ENCODE data around the gene RHBDD1.

RHBDD1 gene

DNA sequence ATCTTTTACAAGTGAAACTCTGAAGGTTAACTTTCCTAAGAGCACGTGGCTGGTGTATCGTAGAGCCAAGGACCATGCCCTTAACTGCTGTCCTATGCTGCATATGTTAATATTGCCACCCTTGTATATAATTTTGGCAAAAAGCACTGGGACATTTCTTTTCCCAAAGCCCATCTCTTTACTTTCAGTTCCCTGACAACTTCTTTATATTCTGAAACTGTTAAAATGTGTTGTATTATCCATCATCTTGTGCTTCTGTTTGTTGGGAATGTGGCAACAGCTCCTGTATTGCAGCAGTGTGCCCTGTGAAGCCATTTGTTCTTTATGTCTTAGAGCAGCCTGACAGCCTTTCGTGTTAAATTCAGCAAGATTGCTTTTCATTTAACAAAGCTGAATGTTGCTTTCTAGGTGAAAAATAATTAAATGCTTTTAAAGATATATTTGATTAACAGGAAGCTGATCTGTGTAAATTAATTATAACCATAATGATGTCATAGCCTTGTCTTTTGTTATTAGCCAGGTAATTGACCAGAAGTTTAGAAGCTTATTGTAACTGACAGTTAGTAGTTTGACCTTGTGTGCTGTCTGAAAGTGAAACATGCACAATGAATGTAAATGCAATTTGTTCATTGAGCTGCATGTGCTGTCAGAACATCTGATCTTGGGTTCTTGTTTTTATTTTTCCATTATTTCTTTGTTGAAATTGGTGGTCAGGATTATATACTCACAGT lies 9.7 kb downstream of the RHBDD1 start:
- no peaks in the 10 kb centered on the region for H4K20me1 ChIP-seq (ENCODE audit: control insufficient read depth, insufficient read depth, low read depth, low read length)
- H3K9me2 ChIP-seq (replicated peaks; ENCODE audit: control insufficient read depth, low read length) = no peaks in the 10 kb centered on the region
- no peak for TF ChIP-seq EZH2phosphoT487 (IDR thresholded peaks at IDR 0.05; ENCODE audit: borderline replicate concordance, low read length)
- TF ChIP-seq, protein P1, sequence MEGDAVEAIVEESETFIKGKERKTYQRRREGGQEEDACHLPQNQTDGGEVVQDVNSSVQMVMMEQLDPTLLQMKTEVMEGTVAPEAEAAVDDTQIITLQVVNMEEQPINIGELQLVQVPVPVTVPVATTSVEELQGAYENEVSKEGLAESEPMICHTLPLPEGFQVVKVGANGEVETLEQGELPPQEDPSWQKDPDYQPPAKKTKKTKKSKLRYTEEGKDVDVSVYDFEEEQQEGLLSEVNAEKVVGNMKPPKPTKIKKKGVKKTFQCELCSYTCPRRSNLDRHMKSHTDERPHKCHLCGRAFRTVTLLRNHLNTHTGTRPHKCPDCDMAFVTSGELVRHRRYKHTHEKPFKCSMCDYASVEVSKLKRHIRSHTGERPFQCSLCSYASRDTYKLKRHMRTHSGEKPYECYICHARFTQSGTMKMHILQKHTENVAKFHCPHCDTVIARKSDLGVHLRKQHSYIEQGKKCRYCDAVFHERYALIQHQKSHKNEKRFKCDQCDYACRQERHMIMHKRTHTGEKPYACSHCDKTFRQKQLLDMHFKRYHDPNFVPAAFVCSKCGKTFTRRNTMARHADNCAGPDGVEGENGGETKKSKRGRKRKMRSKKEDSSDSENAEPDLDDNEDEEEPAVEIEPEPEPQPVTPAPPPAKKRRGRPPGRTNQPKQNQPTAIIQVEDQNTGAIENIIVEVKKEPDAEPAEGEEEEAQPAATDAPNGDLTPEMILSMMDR (IDR thresholded peaks at IDR 0.05; ENCODE audit: low read depth, low read length, poor library complexity, severe bottlenecking) = no peak
- no peak overlapping the region for H3K4me3 ChIP-seq (ENCODE audit: low read length)
- H3K79me2 ChIP-seq (ENCODE audit: control insufficient read depth, low read length) = peaks cover 44% of the 10 kb centered on the region
- no peak overlapping the region for H3K4me2 ChIP-seq (ENCODE audit: low read length)
- H3K27ac ChIP-seq (ENCODE audit: low read depth, low read length) = no peak overlapping the region
- H3K9me3 ChIP-seq (ENCODE audit: control insufficient read depth, insufficient read depth, low read length) = peaks cover 17% of the 10 kb centered on the region
- H3K36me3 ChIP-seq (ENCODE audit: control insufficient read depth, low read length) = peaks cover 35% of the 10 kb centered on the region
- H3K27me3 ChIP-seq (ENCODE audit: control insufficient read depth, low read length) = no peaks in the 10 kb centered on the region
- H3K4me1 ChIP-seq (ENCODE audit: control insufficient read depth, low read length) = peaks cover 46% of the 10 kb centered on the region
- no peaks in the 10 kb centered on the region for H3F3A ChIP-seq (ENCODE audit: control insufficient read depth, insufficient read depth)

DNA sequence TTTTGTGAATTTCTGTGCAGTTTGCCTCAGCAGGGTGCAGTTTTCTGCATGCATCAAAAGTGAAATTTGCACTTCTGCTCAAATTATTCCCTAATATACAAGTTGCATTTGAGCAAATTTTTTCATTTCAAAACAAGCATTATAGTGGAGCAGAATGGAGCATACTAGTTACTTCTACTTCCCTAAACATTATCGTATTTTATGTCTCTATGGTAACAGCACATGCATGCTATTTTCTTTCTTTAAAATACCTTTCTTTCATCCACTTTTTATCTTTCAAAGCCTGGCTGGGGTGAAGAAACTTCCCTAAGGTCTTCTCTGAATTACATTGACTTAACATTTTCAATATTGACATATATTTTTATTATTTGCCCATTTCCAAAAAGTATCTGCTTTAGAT lies 11.2 kb downstream of the RHBDD1 start:
- TF ChIP-seq EZH2phosphoT487 (IDR thresholded peaks at IDR 0.05; ENCODE audit: borderline replicate concordance, low read length) = no peak
- TF ChIP-seq, protein P1 (IDR thresholded peaks at IDR 0.05; ENCODE audit: low read depth, low read length, poor library complexity, severe bottlenecking) = no peak
- peaks cover 37% of the 10 kb centered on the region for H3K4me1 ChIP-seq (ENCODE audit: control insufficient read depth, low read length)
- no peaks in the 10 kb centered on the region for H3K27me3 ChIP-seq (ENCODE audit: control insufficient read depth, low read length)
- no peaks in the 10 kb centered on the region for H3F3A ChIP-seq (ENCODE audit: control insufficient read depth, insufficient read depth)
- H3K4me2 ChIP-seq (ENCODE audit: low read length) = no peak overlapping the region
- no peak overlapping the region for H3K4me3 ChIP-seq (ENCODE audit: low read length)
- H3K9me2 ChIP-seq (replicated peaks; ENCODE audit: control insufficient read depth, low read length) = no peaks in the 10 kb centered on the region
- H4K20me1 ChIP-seq (ENCODE audit: control insufficient read depth, insufficient read depth, low read depth, low read length) = no peaks in the 10 kb centered on the region
- no peak overlapping the region for H3K27ac ChIP-seq (ENCODE audit: low read depth, low read length)
- H3K36me3 ChIP-seq (ENCODE audit: control insufficient read depth, low read length) = peaks cover 21% of the 10 kb centered on the region
- H3K9me3 ChIP-seq (ENCODE audit: control insufficient read depth, insufficient read depth, low read length) = peaks cover 7% of the 10 kb centered on the region
- H3K79me2 ChIP-seq (ENCODE audit: control insufficient read depth, low read length) = peaks cover 29% of the 10 kb centered on the region

DNA sequence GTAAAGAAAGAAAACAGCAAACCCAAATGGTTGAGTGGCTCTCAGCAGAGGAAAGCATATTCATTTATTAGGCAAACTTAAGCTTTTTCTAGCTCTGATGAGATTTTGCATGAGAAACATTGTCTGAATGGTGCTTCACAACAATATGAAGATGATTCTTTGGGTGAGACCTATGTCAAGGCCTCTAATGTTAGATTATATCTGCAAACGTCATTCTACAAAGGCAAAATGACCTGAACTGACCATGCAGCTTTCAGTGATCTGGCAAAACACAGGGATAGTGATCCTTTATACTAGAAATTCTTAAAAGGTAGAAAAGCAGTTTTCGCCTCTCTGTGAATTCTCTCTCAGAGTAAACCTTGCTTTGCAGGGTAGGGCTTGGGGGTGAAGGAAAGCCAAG lies 11.7 kb downstream of the RHBDD1 start:
- no peaks in the 10 kb centered on the region for H3K9me2 ChIP-seq (replicated peaks; ENCODE audit: control insufficient read depth, low read length)

More for the DNA sequence above, 11.7 kb downstream of the RHBDD1 start:
- H3K36me3 ChIP-seq (ENCODE audit: control insufficient read depth, low read length) = peaks cover 16% of the 10 kb centered on the region
- H3K4me3 ChIP-seq (ENCODE audit: low read length) = no peak overlapping the region
- no peaks in the 10 kb centered on the region for H4K20me1 ChIP-seq (ENCODE audit: control insufficient read depth, insufficient read depth, low read depth, low read length)
- no peaks in the 10 kb centered on the region for H3K27me3 ChIP-seq (ENCODE audit: control insufficient read depth, low read length)
- H3K79me2 ChIP-seq (ENCODE audit: control insufficient read depth, low read length) = peaks cover 25% of the 10 kb centered on the region
- no peak for TF ChIP-seq EZH2phosphoT487 (IDR thresholded peaks at IDR 0.05; ENCODE audit: borderline replicate concordance, low read length)
- TF ChIP-seq, protein P1 (IDR thresholded peaks at IDR 0.05; ENCODE audit: low read depth, low read length, poor library complexity, severe bottlenecking) = no peak
- H3K4me2 ChIP-seq (ENCODE audit: low read length) = no peak overlapping the region
- H3F3A ChIP-seq (ENCODE audit: control insufficient read depth, insufficient read depth) = no peaks in the 10 kb centered on the region
- H3K4me1 ChIP-seq (ENCODE audit: control insufficient read depth, low read length) = peaks cover 33% of the 10 kb centered on the region
- H3K27ac ChIP-seq (ENCODE audit: low read depth, low read length) = no peak overlapping the region
- H3K9me3 ChIP-seq (ENCODE audit: control insufficient read depth, insufficient read depth, low read length) = peaks cover 3% of the 10 kb centered on the region
